ENCODE data around the gene PICK1. TPM values are rescaled to one million over a fixed set of nuclear protein-coding genes. Genes with fewer than 3 reads are reported as not detected.

The PICK1 gene
- total RNA-seq, 1 experiment from 2014 or later, result 35.7 TPM

GRCh38 chr22:38014083-38014482 lies 43.1 kb upstream of the PICK1 start:
- no peak overlapping the region for H3K4ac ChIP-seq (ENCODE audit: low read depth, low read length)
- H3K23me2 ChIP-seq (ENCODE audit: insufficient read length, low read depth, low read length, poor library complexity, severe bottlenecking), result no peaks in the 10 kb centered on the region
- H3K27me3 ChIP-seq (ENCODE audit: insufficient read depth, low read length), result no peaks in the 10 kb centered on the region
- no peaks in the 10 kb centered on the region for H3K79me2 ChIP-seq (ENCODE audit: insufficient read depth, low read length)
- H3K9me3 Mint-ChIP-seq, result peaks cover 0 to 2% of the 10 kb centered on the region in 2 experiments; a peak in 3 of 5 replicates
- no peak overlapping the region for H4K8ac ChIP-seq (replicated peaks; ENCODE audit: insufficient read length, low read depth, low read length)
- H2BK15ac ChIP-seq (ENCODE audit: low read depth, low read length), result no peak overlapping the region
- H3K4me1 Mint-ChIP-seq, result peaks cover 0 to 18% of the 10 kb centered on the region in 2 experiments; a peak in 2 of 4 replicates
- H2BK20ac ChIP-seq (ENCODE audit: low read depth, low read length, poor library complexity, severe bottlenecking), result no peak overlapping the region
- no peak overlapping the region for H3K23ac ChIP-seq (ENCODE audit: insufficient read length, low read depth, low read length)
- no peak overlapping the region for H3T11ph ChIP-seq (ENCODE audit: low read length)
- H4K20me1 ChIP-seq (ENCODE audit: control insufficient read depth, insufficient read depth, insufficient read length), result no peaks in the 10 kb centered on the region
- H3K14ac ChIP-seq (ENCODE audit: insufficient read depth, low read length), result no peak overlapping the region
- H2BK12ac ChIP-seq (ENCODE audit: insufficient read length, low read depth, low read length), result no peak overlapping the region
- DNase-seq, result no peak
- H3K56ac ChIP-seq (ENCODE audit: insufficient read length, low read depth, low read length), result no peak overlapping the region
- peaks cover 30% of the 10 kb centered on the region for H3K27me3 Mint-ChIP-seq (ENCODE audit: low read depth)
- no peak overlapping the region for H2AFZ ChIP-seq (ENCODE audit: low read length)
- H3K4me3 Mint-ChIP-seq, result no peak overlapping the region
- no peaks in the 10 kb centered on the region for H3K79me1 ChIP-seq (ENCODE audit: insufficient read depth, low read depth, low read length, poor library complexity, severe bottlenecking)
- no peak overlapping the region for H4K91ac ChIP-seq (ENCODE audit: insufficient read length, low read depth, low read length)
- H3K4me1 ChIP-seq (ENCODE audit: insufficient read depth, low read length), result no peaks in the 10 kb centered on the region
- WGBS (ENCODE audit: extremely low coverage, insufficient read length, low lambda C conversion rate), result no CpG with 5 or more reads among the region's 1 CpG
- no peak overlapping the region for H3K4me2 ChIP-seq (ENCODE audit: insufficient read depth, insufficient read length, low read length)
- no peak overlapping the region for H3K18ac ChIP-seq (ENCODE audit: insufficient read length, low read depth, low read length)
- no peaks in the 10 kb centered on the region for H3K9me3 ChIP-seq (ENCODE audit: control insufficient read depth, low read depth, low read length)
- no peak overlapping the region for H4K5ac ChIP-seq (ENCODE audit: insufficient read length, low read depth, low read length)
- no peak for TF ChIP-seq CTCF (conservative IDR thresholded peaks at IDR 0.05)
- H3K36me3 Mint-ChIP-seq (ENCODE audit: insufficient read depth in 1 of 3, low read depth in 3 of 3), result no peaks in the 10 kb centered on the region
- H3K27ac Mint-ChIP-seq, result no peak overlapping the region
- no peak overlapping the region for H2AK5ac ChIP-seq (ENCODE audit: insufficient read length, low read length)
- H2BK5ac ChIP-seq (ENCODE audit: insufficient read length, low read length), result no peak overlapping the region
- no peak overlapping the region for H3K27ac ChIP-seq (ENCODE audit: insufficient read length, low read depth, low read length)
- no peak overlapping the region for H3K9ac ChIP-seq (ENCODE audit: extremely low read depth, insufficient read length, low read length)
- no peak overlapping the region for H2BK120ac ChIP-seq (ENCODE audit: low read depth, low read length, poor library complexity, severe bottlenecking)
